Ovary (tissue), 9 donors: ENCODE results near the gene TTLL11. TPM values are rescaled to one million over a fixed set of nuclear protein-coding genes. Genes with fewer than 3 reads are reported as not detected.

ENCODE experiments used
- DNase-seq, 5 donors: peaks; one replicate each; pipeline ENCODE4 v3.0.0-alpha.2; 2019 to 2020
- H3K27ac ChIP-seq, 2 donors: fragments of 200-600 bp; one replicate each; pipeline versions ENCODE4 v1.5.1 to v1.8.0; 2019 to 2022
- H3K27me3 ChIP-seq: fragments of 200-600 bp; one replicate; pipeline ENCODE4 v1.8.0; 2022
- H3K36me3 ChIP-seq: fragments of 200-600 bp; sonication (generic); one replicate; pipeline ENCODE4 v1.5.1; 2019
- H3K4me1 ChIP-seq: one replicate; pipeline ENCODE4 v1.8.1; 2013; ENCODE audit warnings: mild to moderate bottlenecking, moderate library complexity; ENCODE audit not compliant: insufficient read depth
- H3K4me3 ChIP-seq: fragments of 200-600 bp; sonication (generic); one replicate; pipeline ENCODE4 v1.5.1; 2017
- H3K9me3 ChIP-seq, 2 donors: fragments of 200-600 bp in 1 of 2; sonication (generic) in 1 of 2; one replicate each; pipeline versions ENCODE4 v1.5.1 to v1.8.1; 2013 to 2019; ENCODE audit warnings: mild to moderate bottlenecking in 1 of 2, moderate library complexity in 1 of 2
- EP300 ChIP-seq: sonication (generic); formaldehyde crosslinking; IDR thresholded peaks from one replicate; pipeline ENCODE4 v1.6.1; 2017; ENCODE audit warnings: antibody characterized with exemption
- POLR2A ChIP-seq: fragments of 450-650 bp; IDR thresholded peaks from one replicate; pipeline ENCODE4 v1.6.1; 2017; ENCODE audit warnings: antibody characterized with exemption, mild to moderate bottlenecking, moderate library complexity
- WGBS, 3 donors: extraction: QIAGEN DNeasy Blood & Tissue Kit in 1 of 3; methylation state at CpG; one replicate each; pipeline versions ENCODE4 v1.1.5 to v1.1.7; 2013 to 2017; 5-methylcytosine and 5-hydroxymethylcytosine counted together
- intact Hi-C, 4 donors: fragments of 100-400 bp; cut with DNase I; formaldehyde crosslinking; loops; one replicate each; pipeline versions ENCODE4 v1.11.0 to v1.15.1; 2022 to 2023
- polyA plus RNA-seq, 2 donors: library from polyadenylated mRNA; stranded (reverse); fragments of 200-250 nt in 1 of 2; fragments of 350-450 nt in 1 of 2; fragmentation: Illumina TruSeq in 1 of 2; extraction: RNeasy Lipid Tissue Mini Kit (QIAGEN cat#74804) in 1 of 2; gene quantifications; one replicate each; pipeline ENCODE4 v1.2.3, GENCODE V29; 2013 to 2014
- total RNA-seq, 7 donors: library from RNA; depleted of rRNA in 2 of 7; stranded (reverse); fragments of >200 nt in 2 of 7; fragmentation: NEBNext Ultra II Directional in 3 of 7; extraction: Animal tissue kit (Norgen Biotek cat#: 25700) in 3 of 7; gene quantifications; one replicate each; pipeline versions ENCODE4 v1.1.0 to v1.2.4, GENCODE V29; 2016 to 2023
- TF ChIP-seq, protein P1 (sequence below), 3 donors: fragments of 450-650 bp in 2 of 3; fragments of 200-600 bp in 1 of 3; IDR thresholded peaks; one replicate each; pipeline versions ENCODE4 v1.5.1 to v1.8.0; 2016 to 2022; ENCODE audit warnings: antibody characterized with exemption in 3 of 3, mild to moderate bottlenecking in 1 of 3
- donor health status: DM: no; HTN: no; CAD: no; lungs with moderate emphysema.
- donor health status: DM: no; HTN: no; CAD: no.
- donor health status: Bipolar disorder and iron deficiency.
- donor health status: DM: yes; HTN: yes; CAD: no.
- donor health status: DM: no; HTN: no; CAD: no.
- donor health status: DM: yes; HTN: yes; CAD: no.

TTLL11 gene
- total and polyA plus RNA-seq, 9 donors: 6.1 to 13.5 (median 9.2) TPM

DNA sequence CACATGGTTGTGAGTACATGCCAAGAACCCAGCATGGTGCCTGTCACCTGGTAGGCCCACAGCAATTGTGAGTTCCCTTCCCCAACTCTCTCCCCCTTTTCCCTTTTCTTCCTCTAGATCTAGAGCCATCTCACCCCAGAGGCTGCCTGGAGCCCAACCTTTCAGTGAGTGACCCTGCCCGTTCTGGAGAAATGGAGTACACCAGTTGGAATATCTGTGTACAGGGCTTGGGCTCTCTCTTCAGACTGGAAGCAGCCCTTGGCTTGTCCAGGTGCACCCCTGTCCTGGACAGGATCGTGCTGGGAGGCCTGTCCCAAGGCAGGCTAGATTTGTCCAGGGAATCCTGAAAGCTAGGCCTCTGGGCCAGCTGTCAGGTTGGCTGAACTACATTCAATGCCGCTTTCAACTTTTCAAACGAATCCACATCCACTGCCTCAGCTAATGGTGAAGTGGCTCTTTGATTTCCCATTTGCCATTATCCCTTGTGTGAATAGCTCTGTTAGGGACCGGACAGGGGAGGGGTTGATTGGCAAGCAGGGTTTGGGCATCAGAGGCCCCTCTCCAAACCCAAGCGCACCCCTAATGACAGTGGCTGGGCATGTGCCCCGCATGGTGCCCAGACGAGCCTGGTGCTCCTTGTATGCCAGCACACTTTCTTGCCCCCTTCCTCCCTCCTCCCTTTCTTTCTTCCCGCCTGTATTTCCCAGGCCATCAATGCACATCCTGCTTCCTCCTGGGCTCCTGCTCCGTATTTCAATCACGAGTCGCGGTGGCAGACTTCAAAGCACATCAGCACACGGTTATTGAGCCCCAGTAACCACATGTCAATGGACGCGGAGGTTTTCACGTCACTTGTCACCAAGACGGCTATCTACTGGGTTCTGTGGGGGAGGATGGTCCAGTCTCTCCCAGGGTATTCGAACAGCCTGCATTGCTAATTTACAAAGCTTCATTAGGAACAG lies 230.5 kb downstream of the TTLL11 start:
- H3K36me3 ChIP-seq: no peaks in the 10 kb centered on the region
- peaks cover 5% of the 10 kb centered on the region for H3K4me1 ChIP-seq
- no peak for DNase-seq
- intact Hi-C loops: loop anchor here in 1 of 4 donors (2.0 kb wide), 1 partner anchor 312 kb away; no protein-coding TSS in a partner anchor
- WGBS, 3 donors: 93 to 95% (median 94%) methylated on average over 19 of the region's 19 CpGs
- TF ChIP-seq, protein P1, sequence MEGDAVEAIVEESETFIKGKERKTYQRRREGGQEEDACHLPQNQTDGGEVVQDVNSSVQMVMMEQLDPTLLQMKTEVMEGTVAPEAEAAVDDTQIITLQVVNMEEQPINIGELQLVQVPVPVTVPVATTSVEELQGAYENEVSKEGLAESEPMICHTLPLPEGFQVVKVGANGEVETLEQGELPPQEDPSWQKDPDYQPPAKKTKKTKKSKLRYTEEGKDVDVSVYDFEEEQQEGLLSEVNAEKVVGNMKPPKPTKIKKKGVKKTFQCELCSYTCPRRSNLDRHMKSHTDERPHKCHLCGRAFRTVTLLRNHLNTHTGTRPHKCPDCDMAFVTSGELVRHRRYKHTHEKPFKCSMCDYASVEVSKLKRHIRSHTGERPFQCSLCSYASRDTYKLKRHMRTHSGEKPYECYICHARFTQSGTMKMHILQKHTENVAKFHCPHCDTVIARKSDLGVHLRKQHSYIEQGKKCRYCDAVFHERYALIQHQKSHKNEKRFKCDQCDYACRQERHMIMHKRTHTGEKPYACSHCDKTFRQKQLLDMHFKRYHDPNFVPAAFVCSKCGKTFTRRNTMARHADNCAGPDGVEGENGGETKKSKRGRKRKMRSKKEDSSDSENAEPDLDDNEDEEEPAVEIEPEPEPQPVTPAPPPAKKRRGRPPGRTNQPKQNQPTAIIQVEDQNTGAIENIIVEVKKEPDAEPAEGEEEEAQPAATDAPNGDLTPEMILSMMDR (IDR thresholded peaks at IDR 0.05): no peak
- TF ChIP-seq EP300 (no peak), POLR2A (no peak)
- H3K9me3 ChIP-seq: no peaks in the 10 kb centered on the region
- H3K27me3 ChIP-seq: no peaks in the 10 kb centered on the region
- no peak overlapping the region for H3K4me3 ChIP-seq
- H3K27ac ChIP-seq: peak overlapping the region in 1 of 2 donors; percentile 17

DNA sequence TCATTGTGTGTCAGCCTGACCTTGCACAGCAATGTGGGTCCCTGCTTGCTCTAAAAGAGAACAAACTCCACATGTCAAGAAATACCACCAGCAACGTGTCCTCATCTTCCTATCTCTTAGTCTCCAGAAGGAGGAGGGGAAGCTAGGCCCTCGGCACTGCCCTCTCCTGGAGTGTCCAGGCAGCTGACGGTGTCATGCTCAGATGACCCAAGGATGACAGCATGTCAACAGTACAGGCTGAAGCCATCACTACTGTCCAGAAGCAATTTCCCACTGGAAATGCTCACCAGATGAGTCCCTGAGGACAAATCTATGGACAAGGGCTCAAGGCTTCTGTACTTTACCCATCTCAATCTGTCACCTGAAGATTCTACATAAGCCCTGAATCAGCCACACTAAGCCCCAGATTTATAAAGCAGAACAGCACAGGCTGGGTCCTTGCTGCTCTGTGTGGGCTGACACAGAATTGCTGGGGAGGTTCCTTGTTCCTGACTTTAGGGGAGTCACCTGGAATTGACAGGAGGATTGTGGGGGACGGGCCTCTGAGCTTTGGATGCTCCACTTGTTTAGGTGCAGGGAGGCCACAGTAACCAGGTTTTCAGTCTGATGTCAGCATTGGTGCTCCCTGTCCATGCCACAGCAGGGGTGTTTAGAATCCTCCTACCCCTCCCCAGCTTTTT lies 231.5 kb downstream of the TTLL11 start:
- 56 to 61% (median 59%) methylated on average over 4 of the region's 4 CpGs for WGBS, 3 donors
- H3K4me1 ChIP-seq: peaks cover 5% of the 10 kb centered on the region
- no peaks in the 10 kb centered on the region for H3K36me3 ChIP-seq
- no peak overlapping the region for H3K4me3 ChIP-seq
- no peak for DNase-seq
- no peaks in the 10 kb centered on the region for H3K27me3 ChIP-seq
- no peaks in the 10 kb centered on the region for H3K9me3 ChIP-seq
- TF ChIP-seq POLR2A (no peak), EP300 (no peak)
- TF ChIP-seq, protein P1 (IDR thresholded peaks at IDR 0.05): peak in 2 of 3 donors; percentile 16 to 34
- intact Hi-C loops: loop anchor here in 1 of 4 donors (2.0 kb wide), 1 partner anchor 311 kb away; no protein-coding TSS in a partner anchor
- H3K27ac ChIP-seq: peak overlapping the region in 1 of 2 donors; percentile 36

DNA sequence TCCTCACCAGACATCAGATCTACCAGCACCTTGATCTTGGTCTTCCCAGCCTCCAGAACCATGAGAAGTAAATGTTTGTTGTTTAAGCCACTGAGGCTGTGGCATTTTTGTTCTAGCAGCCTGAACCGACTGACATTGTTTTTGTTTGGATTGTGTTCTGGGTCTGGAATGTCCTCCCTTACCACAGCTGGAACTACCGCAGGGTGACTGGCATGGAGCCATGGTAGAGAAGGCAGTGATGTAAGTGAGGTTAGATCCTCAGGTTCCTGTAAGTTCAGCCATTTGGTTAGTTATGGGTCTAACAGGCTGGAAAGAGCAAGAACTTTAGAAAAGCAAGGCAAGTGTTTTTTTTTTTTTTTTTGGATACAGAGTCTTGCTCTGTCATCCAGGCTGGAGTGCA lies 232.4 kb downstream of the TTLL11 start:
- peak; percentile 70 to 83 (median 78) for DNase-seq
- intact Hi-C loops: no loop called here
- TF ChIP-seq POLR2A (no peak), EP300 (no peak)
- TF ChIP-seq, protein P1 (IDR thresholded peaks at IDR 0.05): no peak
- 6 to 14% (median 7%) methylated on average over 2 of the region's 2 CpGs for WGBS, 3 donors
- Histone ChIP-seq H3K4me3 (no peak overlapping the region), H3K36me3 (no peaks in the 10 kb centered on the region), H3K27me3 (no peaks in the 10 kb centered on the region), H3K9me3 (no peaks in the 10 kb centered on the region), H3K27ac (peak overlapping the region in 1 of 2 donors; percentile 36), H3K4me1 (peaks cover 5% of the 10 kb centered on the region)

DNA sequence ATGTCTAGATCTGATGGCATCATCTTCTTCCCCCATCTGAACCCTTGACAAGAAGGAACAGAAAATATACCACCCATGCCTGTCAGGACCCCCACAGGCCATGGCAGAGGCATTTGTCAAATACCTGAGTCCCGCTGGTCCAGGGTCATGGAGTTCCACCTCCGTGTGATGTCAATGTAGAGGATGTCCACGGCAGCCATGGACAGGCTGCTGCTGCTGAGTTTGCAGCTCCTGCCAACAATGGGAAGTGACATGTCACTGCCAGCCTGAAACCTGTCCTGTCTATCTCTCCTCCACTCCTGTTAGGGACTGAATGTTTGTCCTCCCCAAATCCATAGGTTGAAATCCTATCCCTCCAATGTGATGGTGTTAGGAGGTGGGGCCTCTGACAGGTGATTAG lies 232.9 kb downstream of the TTLL11 start:
- WGBS, 3 donors: 97 to 98% (median 98%) methylated on average over 3 of the region's 3 CpGs
- Histone ChIP-seq H3K36me3 (no peaks in the 10 kb centered on the region), H3K4me3 (no peak overlapping the region), H3K27me3 (no peaks in the 10 kb centered on the region), H3K4me1 (peaks cover 8% of the 10 kb centered on the region), H3K9me3 (no peaks in the 10 kb centered on the region), H3K27ac (peak overlapping the region in 1 of 2 donors; percentile 36)
- TF ChIP-seq, protein P1 (IDR thresholded peaks at IDR 0.05): no peak
- no peak for TF ChIP-seq EP300
- no peak for TF ChIP-seq POLR2A
- DNase-seq: no peak
- intact Hi-C loops: no loop called here
